Measurements from ENCODE around the gene CCL14.

DNA sequence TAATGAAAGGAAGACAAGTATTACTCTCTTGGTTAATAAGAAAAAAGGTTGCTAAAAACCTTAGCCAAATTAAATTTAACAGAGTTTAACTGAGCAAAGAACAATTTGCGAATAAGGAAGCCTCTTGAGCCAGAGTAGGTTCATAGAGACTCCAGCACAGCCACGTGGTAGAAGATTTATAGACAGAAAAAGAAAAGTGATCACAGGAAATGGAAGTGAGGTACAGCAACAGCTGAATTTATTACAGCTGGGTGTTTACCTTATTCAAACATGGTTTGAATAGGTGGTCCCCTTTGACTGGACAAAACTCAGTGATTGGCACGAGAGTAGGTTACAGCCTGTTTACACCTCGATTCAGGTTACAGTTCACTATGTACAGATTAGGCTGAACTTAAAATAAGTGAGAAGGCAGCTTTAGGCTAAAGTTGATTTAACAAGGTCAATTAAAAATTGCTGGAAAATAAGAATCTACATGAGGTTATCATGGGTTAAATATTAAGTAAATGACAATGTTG, 18.1 kb upstream of the CCL14 start:
- TF ChIP-seq POLR2AphosphoS5 (IDR thresholded peaks at IDR 0.05; ENCODE audit: borderline replicate concordance, low read depth, low read length) (no peak), EZH2 (IDR thresholded peaks at IDR 0.05) (no peak)
